ENCODE data around the gene LANCL2.

The LANCL2 gene

GRCh38 chr7:55472928-55473725 is 108.0 kb downstream of the LANCL2 start:
- DNase-seq: no peak

- DNase-seq: no peak
Observed at GRCh38 chr7:55473932-55474331, 108.8 kb downstream of the LANCL2 start.

GRCh38 chr7:55474944-55475854 is 110.1 kb downstream of the LANCL2 start:
- DNase-seq: no peak

GRCh38 chr7:55475855-55476803 is 111.0 kb downstream of the LANCL2 start:
- DNase-seq: no peak

GRCh38 chr7:55476852-55477780 is 112.0 kb downstream of the LANCL2 start:
- DNase-seq: no peak

GRCh38 chr7:55477781-55478374 is 112.7 kb downstream of the LANCL2 start:
- no peak for DNase-seq

GRCh38 chr7:55478700-55479099 is 113.6 kb downstream of the LANCL2 start:
- DNase-seq: no peak

- DNase-seq: no peak
Observed at GRCh38 chr7:55481155-55481554, 116.0 kb downstream of the LANCL2 start.

GRCh38 chr7:55483046-55483445 is 117.9 kb downstream of the LANCL2 start:
- no peak for DNase-seq

Data from NCI-H1417 treated with DMSO at 0.1 percent for 48 hours (cell line).